ENCODE results near the gene UBE2G2.

DNA sequence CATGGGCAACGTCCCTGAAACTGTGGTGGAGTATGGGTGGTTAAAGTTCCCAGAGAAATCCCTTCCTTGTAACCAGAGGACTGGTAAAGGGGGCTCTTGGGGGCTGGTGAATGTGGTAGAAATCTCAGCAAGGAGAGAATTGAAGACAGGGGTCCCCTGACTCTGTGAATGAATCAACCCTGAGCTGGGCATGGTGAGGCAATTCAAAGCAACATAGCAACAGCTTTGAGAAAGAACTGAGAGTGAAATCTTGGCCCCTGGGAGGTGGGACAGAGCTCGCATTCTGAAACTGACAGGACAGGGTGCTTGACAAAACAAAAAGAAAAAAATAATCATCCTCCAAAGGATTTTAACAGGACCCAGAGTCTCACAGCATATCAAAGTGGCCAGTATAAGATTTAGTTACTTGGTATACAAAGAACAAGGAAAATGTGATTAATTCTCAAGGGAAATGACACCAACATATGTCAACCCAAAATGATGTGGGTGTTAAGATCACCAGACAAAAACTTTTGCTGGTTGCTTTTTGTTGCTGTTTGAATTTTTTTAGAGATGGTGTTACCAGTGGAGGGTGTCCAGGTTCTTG is 28.0 kb upstream of the UBE2G2 start:
- no peak for TF ChIP-seq TAF1 (IDR thresholded peaks at IDR 0.05; ENCODE audit: borderline replicate concordance, low read depth, low read length)
- no peak for TF ChIP-seq POLR2AphosphoS5 (IDR thresholded peaks at IDR 0.05; ENCODE audit: low read depth, low read length)
- TF ChIP-seq POLR2A (IDR thresholded peaks at IDR 0.05; ENCODE audit: low read depth, low read length), result no peak

Measured in GM12892 (cell line).